Measurements from ENCODE around the gene ADAMTS20. TPM values are rescaled to one million over a fixed set of nuclear protein-coding genes. Genes with fewer than 3 reads are reported as not detected.

The ADAMTS20 gene
- total RNA-seq, 2 donors from 2014 or later, result not detected

DNA sequence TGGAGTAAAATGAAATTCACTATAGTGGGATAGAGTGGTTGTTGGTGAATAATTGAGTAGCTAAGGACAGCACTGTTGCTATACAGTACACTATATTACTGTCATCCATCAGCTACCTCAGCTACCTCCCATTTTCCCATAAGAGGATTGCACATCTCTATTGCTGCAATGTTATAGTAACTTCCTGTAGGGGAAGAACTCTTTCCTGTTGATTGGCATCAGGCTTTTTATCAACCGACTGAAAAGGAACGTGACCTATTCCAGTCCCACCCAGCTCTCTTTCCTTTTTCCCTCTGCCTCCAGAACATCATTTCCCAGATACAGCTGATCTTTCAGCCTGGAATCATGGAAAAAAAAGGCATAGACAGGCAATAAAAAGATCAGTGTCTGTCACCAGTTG, 117.4 kb downstream of the ADAMTS20 start:
- DNase-seq (ENCODE audit: low spot score), result no peak
- Histone ChIP-seq H3K27me3 (no peaks in the 10 kb centered on the region), H3K4me3 (no peak overlapping the region)

DNA sequence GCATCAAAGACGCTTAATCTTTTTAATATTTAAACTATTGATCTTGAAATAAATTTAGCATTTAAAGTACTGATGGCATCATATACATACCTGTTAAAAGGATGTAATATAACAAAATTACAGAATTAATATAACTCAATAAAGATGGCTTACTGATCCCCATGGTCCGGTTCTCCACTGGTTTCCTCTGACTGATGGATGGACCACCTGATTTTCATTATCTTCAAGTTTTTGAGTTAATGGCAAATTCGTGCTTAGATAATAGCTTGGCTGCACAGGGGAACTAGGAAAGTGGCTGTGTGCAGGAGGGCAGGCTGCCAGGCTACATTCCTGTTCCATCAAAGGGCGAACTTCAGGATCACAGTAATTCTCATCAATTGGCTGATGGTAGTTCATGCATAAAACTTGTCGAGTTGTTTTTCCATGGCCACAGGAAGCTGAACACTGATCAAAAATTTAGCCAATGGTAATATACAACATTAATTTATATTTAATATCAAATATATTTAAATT, 123.9 kb downstream of the ADAMTS20 start:
- no peaks in the 10 kb centered on the region for H3K36me3 ChIP-seq
- no peak overlapping the region for H3K4me3 ChIP-seq
- DNase-seq (ENCODE audit: low spot score), result no peak
- TF ChIP-seq, protein P1, sequence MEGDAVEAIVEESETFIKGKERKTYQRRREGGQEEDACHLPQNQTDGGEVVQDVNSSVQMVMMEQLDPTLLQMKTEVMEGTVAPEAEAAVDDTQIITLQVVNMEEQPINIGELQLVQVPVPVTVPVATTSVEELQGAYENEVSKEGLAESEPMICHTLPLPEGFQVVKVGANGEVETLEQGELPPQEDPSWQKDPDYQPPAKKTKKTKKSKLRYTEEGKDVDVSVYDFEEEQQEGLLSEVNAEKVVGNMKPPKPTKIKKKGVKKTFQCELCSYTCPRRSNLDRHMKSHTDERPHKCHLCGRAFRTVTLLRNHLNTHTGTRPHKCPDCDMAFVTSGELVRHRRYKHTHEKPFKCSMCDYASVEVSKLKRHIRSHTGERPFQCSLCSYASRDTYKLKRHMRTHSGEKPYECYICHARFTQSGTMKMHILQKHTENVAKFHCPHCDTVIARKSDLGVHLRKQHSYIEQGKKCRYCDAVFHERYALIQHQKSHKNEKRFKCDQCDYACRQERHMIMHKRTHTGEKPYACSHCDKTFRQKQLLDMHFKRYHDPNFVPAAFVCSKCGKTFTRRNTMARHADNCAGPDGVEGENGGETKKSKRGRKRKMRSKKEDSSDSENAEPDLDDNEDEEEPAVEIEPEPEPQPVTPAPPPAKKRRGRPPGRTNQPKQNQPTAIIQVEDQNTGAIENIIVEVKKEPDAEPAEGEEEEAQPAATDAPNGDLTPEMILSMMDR (IDR thresholded peaks at IDR 0.05), result no peak
- no peaks in the 10 kb centered on the region for H3K4me1 ChIP-seq
- no peak overlapping the region for H3K27ac ChIP-seq
- H3K27me3 ChIP-seq, result no peaks in the 10 kb centered on the region
- no peaks in the 10 kb centered on the region for H3K9me3 ChIP-seq

More for the DNA sequence above, 117.4 kb downstream of the ADAMTS20 start:
- Histone ChIP-seq H3K4me1 (no peaks in the 10 kb centered on the region), H3K9me3 (no peaks in the 10 kb centered on the region), H3K36me3 (no peaks in the 10 kb centered on the region), H3K27ac (no peak overlapping the region)
- TF ChIP-seq, protein P1 (IDR thresholded peaks at IDR 0.05), result no peak

DNA sequence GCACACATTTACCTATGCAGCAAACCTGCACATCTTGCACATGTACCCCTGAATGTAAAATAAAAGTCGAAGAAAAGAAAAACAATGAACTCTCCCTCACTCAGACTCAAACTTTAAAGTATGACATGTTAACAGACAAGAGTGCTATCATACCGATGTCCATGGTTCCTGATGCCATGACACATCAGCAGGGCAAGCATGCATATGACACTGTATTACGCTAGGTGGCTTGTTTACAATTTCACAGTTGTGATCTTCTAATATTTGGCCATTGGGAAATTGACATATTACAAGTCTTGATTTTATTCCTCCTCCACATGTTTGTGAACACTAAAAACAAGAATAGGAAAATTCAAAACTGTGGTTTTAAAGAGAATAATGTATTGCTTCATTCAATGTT, 126.6 kb downstream of the ADAMTS20 start:
- Histone ChIP-seq H3K27me3 (no peaks in the 10 kb centered on the region), H3K4me3 (no peak overlapping the region), H3K4me1 (no peaks in the 10 kb centered on the region), H3K9me3 (no peaks in the 10 kb centered on the region), H3K36me3 (no peaks in the 10 kb centered on the region), H3K27ac (no peak overlapping the region)
- TF ChIP-seq, protein P1 (IDR thresholded peaks at IDR 0.05), result no peak
- DNase-seq (ENCODE audit: low spot score), result no peak

DNA sequence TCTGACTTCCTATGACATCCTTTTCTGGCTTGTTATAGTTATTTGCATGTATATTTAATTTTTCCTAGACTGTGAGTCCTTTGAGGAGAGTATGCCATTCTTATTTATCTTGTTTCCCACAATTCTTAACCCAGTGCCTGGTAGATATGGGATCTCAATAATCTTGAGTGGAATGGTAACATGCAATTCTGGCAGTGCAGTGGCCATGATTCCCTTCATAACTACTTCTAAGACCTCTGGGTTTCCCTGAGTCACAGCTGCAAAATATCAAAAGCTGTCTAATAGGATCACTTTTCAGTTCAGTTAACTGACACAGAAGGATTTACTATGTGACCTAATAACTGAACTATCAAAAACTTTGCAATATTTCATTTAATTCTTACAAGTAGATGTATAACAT, 135.0 kb downstream of the ADAMTS20 start:
- H3K4me3 ChIP-seq, result no peak overlapping the region
- H3K36me3 ChIP-seq, result no peaks in the 10 kb centered on the region
- TF ChIP-seq, protein P1 (IDR thresholded peaks at IDR 0.05), result no peak
- peaks cover 0 to 5% of the 10 kb centered on the region in 2 donors for H3K9me3 ChIP-seq
- no peak overlapping the region for H3K27ac ChIP-seq
- DNase-seq (ENCODE audit: low spot score), result no peak
- no peaks in the 10 kb centered on the region for H3K4me1 ChIP-seq
- H3K27me3 ChIP-seq, result no peaks in the 10 kb centered on the region

DNA sequence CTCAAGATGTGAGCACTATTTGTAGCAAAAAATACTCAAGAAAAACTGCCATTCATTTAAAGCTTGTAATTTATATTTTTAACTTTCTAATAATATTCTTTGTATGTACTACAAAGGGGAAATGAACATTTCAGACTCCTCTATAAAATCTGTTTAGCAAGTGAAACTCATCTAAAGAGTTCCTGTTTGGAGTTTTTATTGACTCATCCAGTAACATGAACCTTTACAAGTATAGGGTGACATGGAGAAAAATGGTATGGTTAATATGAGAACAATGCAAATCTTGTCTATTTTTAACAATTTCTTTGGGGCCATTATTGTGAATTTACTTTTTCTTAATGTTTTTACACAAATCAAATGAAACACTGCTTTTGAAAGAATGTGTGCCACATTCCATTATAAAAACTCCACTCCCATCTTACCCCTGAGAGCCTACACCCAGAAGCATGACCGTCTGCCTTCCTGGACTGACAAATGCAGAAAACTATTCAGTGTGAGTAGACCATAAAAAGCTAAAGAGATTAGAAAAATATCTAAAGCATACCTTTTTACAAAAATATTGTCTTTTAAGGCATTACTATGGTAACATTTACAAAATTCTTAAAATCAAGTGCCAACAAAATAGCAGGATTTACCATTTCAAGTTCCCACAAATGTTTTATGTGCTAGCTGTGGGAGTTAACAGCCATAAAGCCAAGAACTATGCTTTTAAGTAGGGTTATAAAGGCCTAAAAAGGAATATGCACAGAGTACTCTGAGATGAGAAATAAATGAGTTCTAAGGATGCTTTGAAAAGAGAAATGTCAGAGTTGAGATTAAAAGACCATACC, 144.0 kb downstream of the ADAMTS20 start:
- H3K27me3 ChIP-seq, result no peaks in the 10 kb centered on the region
- H3K27ac ChIP-seq, result no peak overlapping the region
- no peaks in the 10 kb centered on the region for H3K36me3 ChIP-seq
- DNase-seq (ENCODE audit: low spot score), result no peak
- H3K9me3 ChIP-seq, result no peaks in the 10 kb centered on the region
- H3K4me1 ChIP-seq, result no peaks in the 10 kb centered on the region
- no peak overlapping the region for H3K4me3 ChIP-seq
- TF ChIP-seq, protein P1 (IDR thresholded peaks at IDR 0.05), result no peak
